ENCODE data around the gene ELL. TPM values are rescaled to one million over a fixed set of nuclear protein-coding genes. Genes with fewer than 3 reads are reported as not detected.

Gene ELL
- total and polyA plus RNA-seq, 10 donors, result 4.5 to 44.8 (median 29.2) TPM

- no peak overlapping the region for H3K4me3 ChIP-seq
- intact Hi-C loops (cut with DNase I; ENCODE audit: low total_unique reads), result no loop called here
- TF ChIP-seq CTCF (IDR thresholded peaks at IDR 0.05 in 8 of 11, conservative IDR thresholded peaks at IDR 0.05 in 3 of 11) (no peak), POLR2A (IDR thresholded peaks at IDR 0.05) (no peak), POLR2AphosphoS5 (IDR thresholded peaks at IDR 0.05) (no peak)
- no peak overlapping the region for H3K27ac ChIP-seq
- WGBS, 5 donors, result 86 to 94% (median 89%) methylated on average over 10 of the region's 10 CpGs
- no peaks in the 10 kb centered on the region for H3K27me3 ChIP-seq (replicated peaks in 1 of 7)
- H3K9me3 ChIP-seq, result no peaks in the 10 kb centered on the region
- H3K4me1 ChIP-seq, result peaks cover 0 to 18% (median 13%) of the 10 kb centered on the region in 6 donors
- peaks cover 8 to 100% (median 65%) of the 10 kb centered on the region in 6 donors for H3K36me3 ChIP-seq
- DNase-seq, result no peak
These were observed 68.4 kb downstream of the ELL start for GRCh38 chr19:18453269-18454024.

GRCh38 chr19:18452386-18452785, 69.5 kb downstream of the ELL start:
- H3K4me3 ChIP-seq, result no peak overlapping the region
- intact Hi-C loops (cut with DNase I; ENCODE audit: low total_unique reads), result no loop called here
- H3K27ac ChIP-seq, result no peak overlapping the region
- H3K36me3 ChIP-seq, result peaks cover 8 to 100% (median 62%) of the 10 kb centered on the region in 6 donors
- peaks cover 0 to 18% (median 13%) of the 10 kb centered on the region in 6 donors for H3K4me1 ChIP-seq
- no peak for TF ChIP-seq POLR2AphosphoS5 (IDR thresholded peaks at IDR 0.05)
- TF ChIP-seq CTCF (IDR thresholded peaks at IDR 0.05 in 8 of 11, conservative IDR thresholded peaks at IDR 0.05 in 3 of 11), result no peak
- no peak for TF ChIP-seq POLR2A (IDR thresholded peaks at IDR 0.05)
- no peak for DNase-seq
- no peaks in the 10 kb centered on the region for H3K27me3 ChIP-seq (replicated peaks in 1 of 7)
- no peaks in the 10 kb centered on the region for H3K9me3 ChIP-seq
- 78 to 91% (median 87%) methylated on average over 3 of the region's 3 CpGs for WGBS, 5 donors

DNA sequence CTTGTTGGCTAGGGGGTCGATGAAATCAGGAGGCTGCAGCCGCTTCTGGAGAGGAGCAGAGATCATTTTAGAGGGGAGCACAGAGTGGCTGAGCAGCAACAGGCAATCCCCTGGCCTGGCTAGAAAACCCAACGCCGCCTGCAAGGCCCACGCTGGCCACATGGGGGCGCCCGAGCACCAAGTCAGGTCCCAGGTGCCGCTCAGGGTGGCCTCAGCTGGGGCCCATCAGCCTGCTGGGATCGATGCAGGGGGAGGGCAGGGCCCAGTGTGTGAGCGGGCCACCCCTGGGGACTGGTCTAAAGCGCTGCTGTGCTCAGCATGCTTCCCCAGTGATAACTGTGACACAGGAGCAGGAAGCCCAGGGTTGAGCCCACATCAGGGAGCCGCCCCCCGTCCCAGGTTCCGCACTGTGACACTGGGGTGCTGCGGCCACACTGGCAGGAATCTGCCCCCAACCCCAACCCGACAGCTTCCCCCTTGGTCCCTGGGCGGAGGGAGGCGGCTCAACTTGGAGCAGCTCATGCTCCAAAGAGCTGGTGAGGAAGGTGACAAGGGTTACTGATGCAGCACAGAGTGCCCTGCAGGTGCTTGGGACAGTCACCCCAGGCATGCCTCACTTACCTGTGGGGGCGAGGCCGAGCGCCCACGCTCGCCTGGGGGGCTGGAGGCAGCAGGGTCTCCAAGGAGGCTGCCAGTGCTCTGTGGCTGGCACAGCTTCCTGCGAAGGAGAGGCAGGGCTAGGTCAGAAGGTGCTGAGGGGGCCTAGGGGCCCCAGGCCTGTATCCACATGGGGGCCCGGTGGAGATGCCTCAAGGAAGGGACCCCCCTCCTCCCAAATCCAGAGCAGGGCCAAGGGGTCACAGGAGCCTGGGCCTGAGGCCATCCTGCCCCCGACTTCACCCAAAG, 70.7 kb downstream of the ELL start:
- intact Hi-C loops (cut with DNase I; ENCODE audit: low total_unique reads), result no loop called here
- H3K36me3 ChIP-seq, result peaks cover 8 to 100% (median 63%) of the 10 kb centered on the region in 6 donors

More for the DNA sequence above, 70.7 kb downstream of the ELL start:
- Histone ChIP-seq H3K27me3 (replicated peaks in 1 of 7) (no peaks in the 10 kb centered on the region), H3K4me1 (peaks cover 0 to 24% (median 12%) of the 10 kb centered on the region in 6 donors), H3K4me3 (no peak overlapping the region), H3K27ac (peak overlapping the region in 2 of 8 donors; percentile 3 to 5), H3K9me3 (no peaks in the 10 kb centered on the region)
- peak; percentile 95 for DNase-seq
- WGBS, 5 donors, result 45 to 59% (median 48%) methylated on average over 18 to 26 of the region's 26 CpGs
- no peak for TF ChIP-seq POLR2A (IDR thresholded peaks at IDR 0.05)
- peak; percentile 90 to 99 (median 97) for TF ChIP-seq CTCF (IDR thresholded peaks at IDR 0.05 in 8 of 11, conservative IDR thresholded peaks at IDR 0.05 in 3 of 11)
- peak; percentile 54 to 84 (median 70) for TF ChIP-seq POLR2AphosphoS5 (IDR thresholded peaks at IDR 0.05)

Data from spleen (tissue), 11 donors.